Caco-2 (cell line): ENCODE data around the gene TRMT112. TPM values are rescaled to one million over a fixed set of nuclear protein-coding genes. Genes with fewer than 3 reads are reported as not detected.

Experiments used
- BruUV-seq: library from RNA; stranded (reverse); fragments of 400-500 nt; replicated peaks from 2 replicates; lab custom pipeline; 2021; lab: Mats Ljungman, UMichigan
- CTCF ChIA-PET: fragments of 300-600 bp; sonication (Branson Sonifier 250); formaldehyde crosslinking; loops from one replicate; lab custom pipeline; 2022; ENCODE audit warnings: antibody characterized with exemption; lab: Charles Lee
- POLR2A ChIA-PET: fragments of 300-600 bp; sonication (Branson Sonifier 250); formaldehyde crosslinking; loops from one replicate; lab custom pipeline; 2022; ENCODE audit warnings: antibody characterized with exemption; lab: Charles Lee
- DNase-seq, 2 experiments: peaks; one replicate each; pipeline versions ENCODE4 v3.0.0 to v3.0.0-alpha.2; 2020 to 2022
- H3K27me3 ChIP-seq: replicated peaks from 2 replicates; pipeline ENCODE4 v1.6.0; 2011; ENCODE audit warnings: low read length; ENCODE audit not compliant: control insufficient read depth, insufficient read depth
- H3K36me3 ChIP-seq: 2 replicates; pipeline ENCODE4 v1.5.1; 2011; ENCODE audit warnings: low read length; ENCODE audit not compliant: control insufficient read depth, insufficient read depth
- H3K4me1 ChIP-seq: fragments of 250-450 bp; sonication (Bioruptor Pico); 2 replicates; pipeline ENCODE4 v1.5.1; 2020; ENCODE audit warnings: mild to moderate bottlenecking
- H3K4me3 ChIP-seq: 2 replicates; pipeline ENCODE4 v1.5.1; 2011; ENCODE audit warnings: low read depth, mild to moderate bottlenecking, control low read depth, low read length
- H3K9me3 ChIP-seq: fragments of 250-450 bp; sonication (Bioruptor Pico); 2 replicates; pipeline ENCODE4 v1.5.1; 2020; ENCODE audit warnings: mild to moderate bottlenecking, moderate library complexity
- H3K27ac Mint-ChIP-seq: one replicate; pipeline ENCODE4 v1.8.0; 2022; ENCODE audit warnings: mixed read lengths; ENCODE audit not compliant: unreplicated experiment
- H3K27me3 Mint-ChIP-seq: one replicate; pipeline ENCODE4 v1.8.0; 2022; ENCODE audit warnings: mixed read lengths; ENCODE audit not compliant: insufficient read depth, unreplicated experiment
- H3K36me3 Mint-ChIP-seq: one replicate; pipeline ENCODE4 v1.8.0; 2022; ENCODE audit warnings: mild to moderate bottlenecking, mixed read lengths; ENCODE audit not compliant: insufficient read depth, unreplicated experiment
- H3K4me1 Mint-ChIP-seq: one replicate; pipeline ENCODE4 v1.8.0; 2022; ENCODE audit warnings: low read depth, mixed read lengths; ENCODE audit not compliant: unreplicated experiment
- H3K4me3 Mint-ChIP-seq: one replicate; pipeline ENCODE4 v1.8.0; 2022; ENCODE audit warnings: mild to moderate bottlenecking, moderate library complexity, mixed read lengths; ENCODE audit not compliant: unreplicated experiment
- H3K9me3 Mint-ChIP-seq: one replicate; pipeline ENCODE4 v1.8.0; 2022; ENCODE audit warnings: mixed read lengths; ENCODE audit not compliant: unreplicated experiment
- CTCF ChIP-seq, 2 experiments: fragments of 200-600 bp in 1 of 2; IDR thresholded peaks; 1 replicate in 1 of 2; 2 replicates in 1 of 2; pipeline versions ENCODE4 v1.5.1 to v1.8.0; 2011 to 2022; ENCODE audit warnings: antibody characterized with exemption in 1 of 2, control low read depth in 1 of 2, inconsistent platforms in 1 of 2, low read depth in 1 of 2, low read length in 1 of 2, mild to moderate bottlenecking in 1 of 2, moderate library complexity in 1 of 2; ENCODE audit not compliant: insufficient read depth in 1 of 2, severe bottlenecking in 1 of 2, unreplicated experiment in 1 of 2
- intact Hi-C: fragments of 100-400 bp; cut with micrococcal nuclease; formaldehyde crosslinking; loops from one replicate; pipeline ENCODE4 v1.10.0; 2022; ENCODE audit not compliant: unreplicated experiment
- total RNA-seq: library from RNA; stranded (reverse); gene quantifications from 2 replicates; pipeline ENCODE4 v1.2.3, GENCODE V29; 2022

The TRMT112 gene
- total RNA-seq, 1 experiment from 2014 or later = 246 TPM

GRCh38 chr11:64314805-64315561 is 2.4 kb downstream of the TRMT112 start:
- H3K36me3 Mint-ChIP-seq = peaks cover 74% of the 10 kb centered on the region
- ChIA-PET CTCF (interaction anchor here (0.7 kb wide), 2 partner anchors 10 to 40 kb away, joined by 3 read pairs; partner anchors contain the start of gene ESRRA), POLR2A (no interaction called here)
- no TSS peak for BruUV-seq
- peaks cover 25% of the 10 kb centered on the region for H3K4me1 Mint-ChIP-seq
- H3K27me3 ChIP-seq = no peaks in the 10 kb centered on the region
- no peaks in the 10 kb centered on the region for H3K27me3 Mint-ChIP-seq
- H3K36me3 ChIP-seq = peaks cover 4% of the 10 kb centered on the region; the same call in 1 of the 2 replicates
- no peak for TF ChIP-seq CTCF (IDR thresholded peaks at IDR 0.05; ENCODE audit: insufficient read depth in 1 of 2, low read depth in 1 of 2, low read length in 1 of 2, severe bottlenecking in 1 of 2, unreplicated experiment in 1 of 2)
- H3K27ac Mint-ChIP-seq = no peak overlapping the region
- peak in 1 of 2 experiments; percentile 42 for DNase-seq
- H3K4me3 Mint-ChIP-seq = peak overlapping the region; percentile 45
- no peak overlapping the region for H3K4me3 ChIP-seq
- no peaks in the 10 kb centered on the region for H3K9me3 Mint-ChIP-seq
- H3K4me1 ChIP-seq = peaks cover 16% of the 10 kb centered on the region
- intact Hi-C loops = loop anchor here (5.0 kb wide), 1 partner anchor 92 kb away; no protein-coding TSS in a partner anchor
- H3K9me3 ChIP-seq = no peaks in the 10 kb centered on the region

GRCh38 chr11:64314146-64314804 is 3.1 kb downstream of the TRMT112 start:
- POLR2A ChIA-PET = no interaction called here
- Mint-ChIP-seq H3K27me3 (no peaks in the 10 kb centered on the region), H3K9me3 (no peaks in the 10 kb centered on the region), H3K4me3 (no peak overlapping the region), H3K36me3 (peaks cover 76% of the 10 kb centered on the region), H3K4me1 (peaks cover 22% of the 10 kb centered on the region), H3K27ac (no peak overlapping the region)
- H3K4me3 ChIP-seq = no peak overlapping the region
- H3K27me3 ChIP-seq = no peaks in the 10 kb centered on the region
- BruUV-seq = no TSS peak
- peaks cover 4% of the 10 kb centered on the region; the same call in 1 of the 2 replicates for H3K36me3 ChIP-seq
- no peak for DNase-seq
- TF ChIP-seq CTCF (IDR thresholded peaks at IDR 0.05; ENCODE audit: insufficient read depth in 1 of 2, low read depth in 1 of 2, low read length in 1 of 2, severe bottlenecking in 1 of 2, unreplicated experiment in 1 of 2) = no peak
- intact Hi-C loops = no loop called here
- peaks cover 18% of the 10 kb centered on the region for H3K4me1 ChIP-seq
- no peaks in the 10 kb centered on the region for H3K9me3 ChIP-seq
- CTCF ChIA-PET = interaction anchor here (0.7 kb wide), 2 partner anchors 9 to 41 kb away, joined by 3 read pairs; partner anchors contain the start of gene ESRRA

- Mint-ChIP-seq H3K4me1 (peaks cover 16% of the 10 kb centered on the region), H3K36me3 (peaks cover 69% of the 10 kb centered on the region), H3K27ac (peak overlapping the region; percentile 33), H3K4me3 (no peak overlapping the region), H3K27me3 (no peaks in the 10 kb centered on the region), H3K9me3 (no peaks in the 10 kb centered on the region)
- ChIA-PET POLR2A (no interaction called here), CTCF (interaction anchor here (0.7 kb wide), 1 partner anchor 41 kb away, joined by 3 read pairs; no protein-coding TSS in a partner anchor)
- BruUV-seq = no TSS peak
- H3K4me1 ChIP-seq = peaks cover 13% of the 10 kb centered on the region
- no peaks in the 10 kb centered on the region for H3K27me3 ChIP-seq
- peaks cover 4% of the 10 kb centered on the region; the same call in 1 of the 2 replicates for H3K36me3 ChIP-seq
- intact Hi-C loops = no loop called here
- no peak for DNase-seq
- H3K4me3 ChIP-seq = no peak overlapping the region
- no peaks in the 10 kb centered on the region for H3K9me3 ChIP-seq
- TF ChIP-seq CTCF (IDR thresholded peaks at IDR 0.05; ENCODE audit: insufficient read depth in 1 of 2, low read depth in 1 of 2, low read length in 1 of 2, severe bottlenecking in 1 of 2, unreplicated experiment in 1 of 2) = no peak
These were observed 3.7 kb downstream of the TRMT112 start for GRCh38 chr11:64313491-64314145.
